ENCODE results near the gene HLA-DQA1.
"Not testable (repeated sequence)": the region's sequence is repeated elsewhere in the genome, so short reads cannot be mapped to it uniquely, and the experiment has no call there.

The HLA-DQA1 gene

DNA sequence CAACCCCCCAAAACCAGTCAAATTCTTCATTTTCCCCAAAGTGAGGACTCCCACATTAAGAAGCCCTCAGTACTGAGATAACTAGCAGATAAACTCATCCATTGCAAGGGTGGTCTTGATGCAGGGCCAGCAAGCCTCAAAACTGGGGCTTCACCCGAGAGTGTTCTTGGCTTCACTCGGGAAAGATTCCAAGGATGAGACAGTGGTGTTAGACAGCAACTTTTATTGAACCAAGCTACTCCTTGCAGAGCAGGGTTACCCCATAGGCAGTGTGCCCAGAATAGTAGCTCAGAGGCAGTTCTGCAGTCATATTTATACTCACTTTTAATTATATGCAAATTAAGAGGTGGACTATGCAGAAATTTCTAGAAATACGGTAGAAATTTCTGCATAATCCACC is 15.8 kb upstream of the HLA-DQA1 start:
- in situ Hi-C loops (cut with MboI; ENCODE audit: low sequenced_read_pairs), result no loop called here

DNA sequence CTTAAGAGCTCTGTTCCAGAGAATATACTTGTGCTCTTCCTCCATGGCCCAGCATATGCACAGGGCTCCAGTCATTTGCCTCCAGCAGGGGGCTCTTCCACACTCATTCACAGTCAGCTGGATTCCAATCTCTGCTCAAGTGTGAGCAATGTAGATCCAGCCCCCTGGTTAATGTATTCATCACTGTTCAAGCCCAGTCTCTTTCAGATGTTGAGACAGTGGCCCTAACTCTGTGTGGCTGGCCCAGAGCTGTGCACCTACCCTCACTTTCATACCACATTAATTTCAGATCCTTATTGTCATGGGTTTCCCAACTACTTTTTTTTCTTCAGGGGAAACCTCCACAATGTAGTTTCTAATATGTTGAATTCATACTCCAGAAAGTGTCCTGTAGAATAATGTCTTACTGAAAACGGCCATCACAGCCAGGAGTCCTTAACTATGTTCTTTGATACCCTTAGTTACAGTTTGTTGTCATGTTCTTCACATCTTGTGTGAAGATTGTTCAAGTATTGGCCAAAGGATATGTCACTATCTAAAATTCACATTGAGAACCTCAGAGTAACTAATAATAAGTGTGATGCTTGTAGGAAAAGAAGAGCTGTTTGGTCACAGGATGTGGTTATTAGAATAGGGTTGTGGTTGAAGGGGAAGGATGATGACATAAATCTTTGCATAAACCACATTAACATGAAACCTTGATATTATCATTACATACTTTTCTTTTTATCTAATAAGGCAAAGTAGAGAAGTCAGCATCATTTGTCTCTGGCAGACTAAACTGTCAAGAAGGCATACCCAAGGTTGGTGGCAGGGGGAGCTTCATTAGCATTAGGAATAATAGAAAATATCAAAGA is 14.4 kb upstream of the HLA-DQA1 start:
- in situ Hi-C loops (cut with MboI; ENCODE audit: low sequenced_read_pairs), result no loop called here

GRCh38 chr6:32623693-32624092 is 13.5 kb upstream of the HLA-DQA1 start:
- in situ Hi-C loops (cut with MboI; ENCODE audit: low sequenced_read_pairs), result no loop called here

GRCh38 chr6:32624565-32624964 is 12.6 kb upstream of the HLA-DQA1 start:
- in situ Hi-C loops (cut with MboI; ENCODE audit: low sequenced_read_pairs), result no loop called here

DNA sequence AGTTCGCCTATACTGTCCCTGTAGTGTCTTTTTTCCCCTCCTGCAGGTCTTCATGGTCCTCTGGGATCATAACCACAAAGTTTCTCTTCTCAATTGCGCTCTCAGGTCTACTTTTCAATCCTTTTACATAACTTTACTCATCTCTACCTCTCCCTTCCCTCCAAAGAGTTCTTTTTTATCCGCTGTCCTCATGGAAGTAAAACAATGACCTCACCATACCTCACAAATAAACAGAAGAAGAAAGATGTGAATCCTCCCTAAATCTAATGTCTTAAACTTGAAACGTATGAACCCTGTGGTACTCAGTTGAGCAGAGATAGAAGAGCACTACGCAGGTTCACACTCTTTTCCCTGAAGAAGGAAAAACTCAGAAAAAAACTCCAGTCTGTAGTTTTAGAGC is 12.1 kb upstream of the HLA-DQA1 start:
- in situ Hi-C loops (cut with MboI; ENCODE audit: low sequenced_read_pairs), result no loop called here

DNA sequence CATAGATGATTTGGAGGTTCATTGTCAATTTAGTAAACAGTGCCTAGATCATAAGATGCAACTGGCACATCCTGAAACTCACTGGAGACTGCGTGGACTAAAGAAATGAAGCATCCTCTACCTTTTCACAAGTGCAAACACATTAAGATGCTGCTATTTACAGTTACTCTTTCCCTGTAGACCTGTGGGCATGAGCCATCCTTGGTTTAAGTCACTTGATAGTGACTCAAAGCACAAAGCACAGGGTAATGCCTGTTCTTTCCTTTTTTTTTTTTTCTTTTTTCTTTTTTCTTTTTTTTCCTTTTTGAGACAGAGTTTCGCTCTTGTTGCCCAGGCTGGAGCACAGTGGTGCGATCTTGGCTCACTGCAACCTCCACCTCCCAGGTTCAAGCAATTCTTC is 10.0 kb upstream of the HLA-DQA1 start:
- in situ Hi-C loops (cut with MboI; ENCODE audit: low sequenced_read_pairs), result no loop called here

DNA sequence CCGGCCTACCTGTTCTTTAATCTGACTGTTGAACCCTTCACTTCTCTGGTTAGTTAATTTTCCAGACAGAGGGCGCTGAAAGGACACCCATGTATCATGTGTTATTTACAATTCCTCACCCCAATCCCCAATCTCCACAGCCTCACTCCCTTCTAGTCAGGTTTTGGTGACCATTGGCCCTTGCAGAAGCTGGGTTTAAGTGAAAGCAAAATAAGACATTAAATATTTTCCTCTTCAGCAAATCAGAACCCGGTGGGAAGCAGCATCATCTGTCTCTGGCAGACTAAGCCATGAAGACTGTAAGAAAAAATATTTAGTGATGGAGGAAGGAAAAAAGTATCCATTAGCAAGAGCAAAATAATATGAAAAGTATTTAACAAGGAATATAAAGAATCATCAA is 9.4 kb upstream of the HLA-DQA1 start:
- in situ Hi-C loops (cut with MboI; ENCODE audit: low sequenced_read_pairs), result no loop called here

DNA sequence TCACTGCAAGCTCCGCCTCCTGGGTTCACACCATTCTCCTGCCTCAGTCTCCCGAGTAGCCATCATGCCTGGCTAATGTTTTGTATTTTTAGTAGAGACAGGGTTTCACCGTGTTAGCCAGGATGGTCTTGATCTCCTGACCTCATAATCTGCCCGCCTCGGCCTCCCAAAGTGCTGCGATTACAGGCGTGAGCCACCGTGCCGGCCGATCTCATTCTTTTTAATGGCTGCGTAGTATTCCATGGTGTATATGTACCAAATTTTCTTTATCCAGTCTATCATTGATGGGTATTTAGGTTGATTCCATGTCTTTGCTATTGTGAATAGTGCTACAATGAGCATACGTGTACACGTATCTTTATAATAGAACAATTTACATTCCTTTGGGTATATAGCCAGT is 7.4 kb upstream of the HLA-DQA1 start:
- in situ Hi-C loops (cut with MboI; ENCODE audit: low sequenced_read_pairs), result not testable (repeated sequence)

- in situ Hi-C loops (cut with MboI; ENCODE audit: low sequenced_read_pairs), result no loop called here
Measured at GRCh38 chr6:32635526-32636123, 1.6 kb upstream of the HLA-DQA1 start.

GRCh38 chr6:32637883-32638282 is 677 bp downstream of the HLA-DQA1 start:
- in situ Hi-C loops (cut with MboI; ENCODE audit: low sequenced_read_pairs), result no loop called here

- in situ Hi-C loops (cut with MboI; ENCODE audit: low sequenced_read_pairs), result no loop called here
Measured at GRCh38 chr6:32638532-32639219, 1.5 kb downstream of the HLA-DQA1 start.

DNA sequence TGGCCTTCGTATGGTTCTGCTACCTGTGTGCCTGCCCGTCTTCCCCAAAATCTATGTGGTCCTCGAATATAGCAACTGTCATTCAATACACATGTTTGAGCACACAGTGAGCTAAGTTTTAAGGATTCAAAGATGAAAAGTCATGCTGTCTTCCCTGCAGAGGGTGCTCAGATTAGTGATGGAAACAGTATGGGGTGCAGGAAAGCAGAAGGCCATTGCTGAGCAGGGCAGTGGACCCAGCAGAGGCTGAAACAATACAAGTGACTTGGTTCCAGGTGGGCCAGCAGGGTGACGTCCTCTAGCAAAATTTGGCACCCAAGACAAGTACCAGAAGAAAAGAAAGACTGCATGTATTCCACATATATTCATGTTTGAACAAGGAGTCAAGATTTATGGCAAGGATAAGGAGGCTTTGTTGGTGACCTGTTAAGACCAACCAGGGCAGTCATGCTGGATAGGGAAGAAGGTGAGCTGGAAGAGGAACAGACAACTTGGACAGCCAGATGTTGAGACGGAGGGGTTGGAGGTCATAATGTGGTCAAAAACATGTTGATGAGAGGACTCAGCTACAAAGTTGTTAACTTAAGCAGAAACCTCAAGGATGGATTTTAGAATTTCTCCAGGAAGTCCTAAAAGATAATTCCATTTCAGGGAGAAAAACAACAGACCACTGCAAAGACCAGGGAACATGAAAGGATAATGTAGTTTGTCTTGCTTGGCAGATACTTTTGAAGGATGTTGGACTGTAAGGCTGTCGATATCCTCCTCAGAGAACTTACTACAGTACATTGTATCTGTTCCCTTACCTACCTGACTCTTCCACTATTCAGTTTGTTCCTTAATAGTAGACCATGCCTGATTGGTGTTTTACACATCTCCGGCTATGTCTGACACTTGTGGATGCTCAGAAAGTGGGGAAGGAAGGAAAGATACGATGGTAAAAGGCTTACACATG is 2.5 kb downstream of the HLA-DQA1 start:
- in situ Hi-C loops (cut with MboI; ENCODE audit: low sequenced_read_pairs), result no loop called here

DNA sequence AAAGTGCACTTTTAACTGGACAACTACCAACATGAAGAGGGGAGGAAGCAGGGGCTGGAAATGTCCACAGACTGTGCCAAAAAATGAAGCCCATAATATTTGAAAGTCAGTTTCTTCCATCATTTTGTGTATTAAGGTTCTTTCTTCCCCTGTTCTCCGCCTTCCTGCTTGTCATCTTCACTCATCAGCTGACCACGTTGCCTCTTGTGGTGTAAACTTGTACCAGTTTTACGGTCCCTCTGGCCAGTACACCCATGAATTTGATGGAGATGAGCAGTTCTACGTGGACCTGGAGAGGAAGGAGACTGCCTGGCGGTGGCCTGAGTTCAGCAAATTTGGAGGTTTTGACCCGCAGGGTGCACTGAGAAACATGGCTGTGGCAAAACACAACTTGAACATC is 3.9 kb downstream of the HLA-DQA1 start:
- in situ Hi-C loops (cut with MboI; ENCODE audit: low sequenced_read_pairs), result no loop called here

GRCh38 chr6:32641785-32642719 is 4.8 kb downstream of the HLA-DQA1 start:
- in situ Hi-C loops (cut with MboI; ENCODE audit: low sequenced_read_pairs), result not testable (repeated sequence)

DNA sequence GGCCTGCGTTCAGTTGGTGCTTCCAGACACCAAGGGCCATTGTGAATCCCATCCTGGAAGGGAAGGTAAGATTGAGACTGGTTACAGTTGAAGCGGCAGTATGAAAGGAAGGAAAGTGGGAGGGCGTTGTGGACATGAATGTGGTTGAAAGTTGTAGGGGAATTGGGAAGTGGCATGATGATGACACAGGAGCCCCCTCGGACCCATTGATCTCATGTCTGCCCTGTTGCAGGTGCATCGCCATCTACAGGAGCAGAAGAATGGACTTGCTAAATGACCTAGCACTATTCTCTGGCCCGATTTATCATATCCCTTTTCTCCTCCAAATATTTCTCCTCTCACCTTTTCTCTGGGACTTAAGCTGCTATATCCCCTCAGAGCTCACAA is 5.5 kb downstream of the HLA-DQA1 start:
- in situ Hi-C loops (cut with MboI; ENCODE audit: low sequenced_read_pairs), result no loop called here

DNA sequence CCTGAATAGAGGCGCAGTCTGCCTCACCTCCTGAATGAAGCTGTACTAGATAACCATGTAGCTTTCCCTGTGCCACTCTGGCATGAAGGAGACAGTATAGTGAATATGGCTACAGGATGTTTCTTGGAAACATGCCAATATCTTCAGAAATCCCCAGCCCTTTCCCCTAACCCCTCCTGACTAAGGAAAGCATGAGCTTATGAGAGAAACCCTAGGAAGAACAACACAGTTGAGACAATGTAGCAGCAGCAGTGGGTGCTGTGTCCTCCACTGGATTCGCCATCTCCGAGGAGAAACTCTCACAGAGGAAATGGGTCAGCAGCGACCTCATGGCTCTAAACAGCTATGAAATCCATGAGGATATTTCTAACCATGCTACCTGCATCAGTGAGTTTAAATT is 6.7 kb downstream of the HLA-DQA1 start:
- in situ Hi-C loops (cut with MboI; ENCODE audit: low sequenced_read_pairs), result no loop called here

GRCh38 chr6:32645047-32645703 is 8.0 kb downstream of the HLA-DQA1 start:
- in situ Hi-C loops (cut with MboI; ENCODE audit: low sequenced_read_pairs), result no loop called here

DNA sequence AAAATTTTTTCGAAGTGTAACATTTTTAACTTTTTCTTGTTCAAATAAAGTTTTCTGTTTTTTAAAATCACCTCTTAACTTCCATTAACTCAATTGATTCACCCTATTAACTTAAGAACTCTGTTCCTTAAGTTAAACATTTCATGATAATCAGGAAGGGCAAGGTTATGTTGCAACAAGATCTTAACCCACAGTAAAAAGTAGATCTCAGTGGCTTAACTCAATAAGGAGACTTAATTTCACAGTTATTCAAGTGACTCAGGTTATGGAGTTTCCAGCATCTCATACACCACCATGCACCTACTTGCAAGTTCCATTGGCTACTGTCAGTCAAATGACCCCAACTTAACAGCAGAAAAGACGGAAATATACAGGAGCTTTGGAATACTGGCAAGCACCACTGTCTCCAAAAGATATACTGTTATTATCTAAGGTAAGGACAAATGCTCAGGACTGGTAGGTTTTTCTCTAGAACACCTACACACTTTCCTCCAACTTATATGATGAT is 18.1 kb downstream of the HLA-DQA1 start:
- in situ Hi-C loops (cut with MboI; ENCODE audit: low sequenced_read_pairs), result no loop called here

GRCh38 chr6:32657329-32657728 is 20.1 kb downstream of the HLA-DQA1 start:
- in situ Hi-C loops (cut with MboI; ENCODE audit: low sequenced_read_pairs), result not testable (repeated sequence)

Data from HL-60/S4 (cell line).